Vagina (tissue), 2 donors: ENCODE data around the gene ABCA13. TPM values are rescaled to one million over a fixed set of nuclear protein-coding genes. Genes with fewer than 3 reads are reported as not detected.

Experiments used
- DNase-seq, 2 donors: peaks; one replicate each; pipeline ENCODE4 v3.0.0-alpha.2; 2017; ENCODE audit errors: extremely low spot score in 2 of 2
- H3K27ac ChIP-seq: fragments of 200-600 bp; sonication (generic); one replicate; pipeline ENCODE4 v1.5.1; 2019
- H3K27me3 ChIP-seq: fragments of 200-600 bp; sonication (generic); one replicate; pipeline ENCODE4 v1.5.1; 2019
- H3K36me3 ChIP-seq, 2 donors: fragments of 200-600 bp; sonication (generic); one replicate each; pipeline ENCODE4 v1.5.1; 2017 to 2019
- H3K4me1 ChIP-seq: fragments of 200-600 bp; sonication (generic); one replicate; pipeline ENCODE4 v1.5.1; 2019
- H3K4me3 ChIP-seq, 2 donors: fragments of 200-600 bp; sonication (generic); 1 replicate in 1 of 2; 2 replicates in 1 of 2; pipeline ENCODE4 v1.5.1; 2016 to 2019
- H3K9me3 ChIP-seq: fragments of 200-600 bp; sonication (generic); one replicate; pipeline ENCODE4 v1.5.1; 2019
- POLR2A ChIP-seq, 2 donors: fragments of 450-650 bp; IDR thresholded peaks; one replicate each; pipeline ENCODE4 v1.6.1; 2017; ENCODE audit warnings: antibody characterized with exemption in 2 of 2, mild to moderate bottlenecking in 2 of 2, moderate library complexity in 2 of 2
- POLR2AphosphoS5 ChIP-seq, 2 donors: sonication (generic); formaldehyde crosslinking; IDR thresholded peaks; one replicate each; pipeline ENCODE4 v1.9.0; 2017; ENCODE audit warnings: antibody characterized with exemption in 2 of 2, mild to moderate bottlenecking in 2 of 2, low read depth in 1 of 2; ENCODE audit not compliant: insufficient read depth in 1 of 2
- intact Hi-C: fragments of 100-400 bp; cut with DNase I; formaldehyde crosslinking; loops from one replicate; pipeline ENCODE4 v1.15.1; 2023
- total RNA-seq: library from RNA; depleted of rRNA; stranded (reverse); fragments of >200 nt; gene quantifications from one replicate; pipeline ENCODE4 v1.2.3, GENCODE V29; 2016
- TF ChIP-seq, protein P1 (sequence below), 3 experiments: fragments of 450-650 bp in 2 of 3; fragments of 200-600 bp in 1 of 3; sonication (generic) in 1 of 3; IDR thresholded peaks; one replicate each; pipeline ENCODE4 v1.5.1; 2017 to 2019; ENCODE audit warnings: antibody characterized with exemption in 3 of 3, mild to moderate bottlenecking in 2 of 3, moderate library complexity in 2 of 3

Gene ABCA13
- total RNA-seq, 1 donor from 2014 or later: under 0.01 TPM

GRCh38 chr7:48388911-48389310, 217.7 kb downstream of the ABCA13 start:
- no peak overlapping the region for H3K4me3 ChIP-seq
- no peaks in the 10 kb centered on the region for H3K27me3 ChIP-seq
- H3K27ac ChIP-seq: no peak overlapping the region
- H3K9me3 ChIP-seq: no peaks in the 10 kb centered on the region
- H3K4me1 ChIP-seq: peaks cover 10% of the 10 kb centered on the region
- no peak for TF ChIP-seq POLR2A (IDR thresholded peaks at IDR 0.05)
- no peak for TF ChIP-seq POLR2AphosphoS5 (IDR thresholded peaks at IDR 0.05; ENCODE audit: insufficient read depth in 1 of 2, low read depth in 1 of 2)
- TF ChIP-seq, protein P1, sequence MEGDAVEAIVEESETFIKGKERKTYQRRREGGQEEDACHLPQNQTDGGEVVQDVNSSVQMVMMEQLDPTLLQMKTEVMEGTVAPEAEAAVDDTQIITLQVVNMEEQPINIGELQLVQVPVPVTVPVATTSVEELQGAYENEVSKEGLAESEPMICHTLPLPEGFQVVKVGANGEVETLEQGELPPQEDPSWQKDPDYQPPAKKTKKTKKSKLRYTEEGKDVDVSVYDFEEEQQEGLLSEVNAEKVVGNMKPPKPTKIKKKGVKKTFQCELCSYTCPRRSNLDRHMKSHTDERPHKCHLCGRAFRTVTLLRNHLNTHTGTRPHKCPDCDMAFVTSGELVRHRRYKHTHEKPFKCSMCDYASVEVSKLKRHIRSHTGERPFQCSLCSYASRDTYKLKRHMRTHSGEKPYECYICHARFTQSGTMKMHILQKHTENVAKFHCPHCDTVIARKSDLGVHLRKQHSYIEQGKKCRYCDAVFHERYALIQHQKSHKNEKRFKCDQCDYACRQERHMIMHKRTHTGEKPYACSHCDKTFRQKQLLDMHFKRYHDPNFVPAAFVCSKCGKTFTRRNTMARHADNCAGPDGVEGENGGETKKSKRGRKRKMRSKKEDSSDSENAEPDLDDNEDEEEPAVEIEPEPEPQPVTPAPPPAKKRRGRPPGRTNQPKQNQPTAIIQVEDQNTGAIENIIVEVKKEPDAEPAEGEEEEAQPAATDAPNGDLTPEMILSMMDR (IDR thresholded peaks at IDR 0.05): no peak
- no peaks in the 10 kb centered on the region for H3K36me3 ChIP-seq
- no peak for DNase-seq
- intact Hi-C loops: no loop called here

GRCh38 chr7:48389977-48390376, 218.7 kb downstream of the ABCA13 start:
- intact Hi-C loops: no loop called here
- no peak for TF ChIP-seq POLR2A (IDR thresholded peaks at IDR 0.05)
- peak in 1 of 2 donors; percentile 42 for TF ChIP-seq POLR2AphosphoS5 (IDR thresholded peaks at IDR 0.05; ENCODE audit: insufficient read depth in 1 of 2, low read depth in 1 of 2)

DNA sequence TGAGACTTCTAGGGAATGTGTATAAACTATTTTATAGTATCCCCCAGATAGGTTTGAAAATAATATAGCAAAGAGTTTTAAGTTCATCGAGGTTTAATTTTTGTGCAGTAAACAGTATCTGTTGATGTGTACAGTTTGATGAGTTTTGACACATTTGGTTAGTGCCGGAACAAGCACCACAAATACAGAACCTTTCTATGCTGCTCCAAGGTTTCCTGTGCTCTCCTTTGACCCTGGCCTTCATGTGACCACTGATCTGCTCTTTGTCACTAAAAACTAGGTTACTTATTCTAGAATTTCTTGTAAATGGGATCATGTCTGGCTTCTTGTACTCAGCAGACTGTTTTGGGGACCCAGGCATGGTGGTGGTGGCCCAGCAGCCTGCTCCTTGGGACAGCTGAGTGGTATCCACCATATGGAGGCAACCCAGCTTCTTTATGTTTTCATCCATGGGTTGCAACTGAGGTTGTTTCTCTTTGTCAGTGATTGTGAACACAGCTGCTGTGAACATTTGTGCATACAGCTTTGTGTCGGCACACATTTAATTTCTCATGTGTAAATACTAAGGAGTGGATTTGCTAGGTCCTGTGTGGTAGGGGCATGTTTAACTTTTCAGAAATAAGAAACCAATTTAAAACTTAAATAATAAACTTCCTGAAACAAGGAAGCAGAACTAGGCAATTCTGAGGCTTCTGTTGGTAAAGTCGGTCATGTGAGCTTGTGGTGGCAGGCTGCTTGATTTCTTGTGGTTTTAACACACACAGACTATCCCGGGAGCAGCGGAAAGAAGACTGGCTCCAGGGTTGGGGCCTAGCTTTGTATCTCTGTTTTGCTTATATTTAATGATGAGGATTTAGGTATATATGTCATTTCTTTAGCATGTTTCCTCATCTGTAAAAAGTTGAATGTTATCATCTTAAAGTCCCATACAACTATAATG, 219.4 kb downstream of the ABCA13 start:
- intact Hi-C loops: no loop called here
- Histone ChIP-seq H3K36me3 (no peaks in the 10 kb centered on the region), H3K9me3 (no peaks in the 10 kb centered on the region), H3K4me3 (no peak overlapping the region), H3K4me1 (peaks cover 10% of the 10 kb centered on the region), H3K27me3 (no peaks in the 10 kb centered on the region), H3K27ac (no peak overlapping the region)
- no peak for DNase-seq
- no peak for TF ChIP-seq POLR2AphosphoS5 (IDR thresholded peaks at IDR 0.05; ENCODE audit: insufficient read depth in 1 of 2, low read depth in 1 of 2)
- TF ChIP-seq POLR2A (IDR thresholded peaks at IDR 0.05): no peak
- TF ChIP-seq, protein P1 (IDR thresholded peaks at IDR 0.05): no peak

More at GRCh38 chr7:48389977-48390376, 218.7 kb downstream of the ABCA13 start:
- Histone ChIP-seq H3K9me3 (no peaks in the 10 kb centered on the region), H3K4me3 (no peak overlapping the region), H3K27me3 (no peaks in the 10 kb centered on the region), H3K27ac (no peak overlapping the region), H3K36me3 (no peaks in the 10 kb centered on the region), H3K4me1 (peaks cover 10% of the 10 kb centered on the region)
- no peak for DNase-seq

- no peaks in the 10 kb centered on the region for H3K27me3 ChIP-seq
- no peaks in the 10 kb centered on the region for H3K36me3 ChIP-seq
- no peak for TF ChIP-seq POLR2AphosphoS5 (IDR thresholded peaks at IDR 0.05; ENCODE audit: insufficient read depth in 1 of 2, low read depth in 1 of 2)
- no peak for TF ChIP-seq POLR2A (IDR thresholded peaks at IDR 0.05)
- TF ChIP-seq, protein P1 (IDR thresholded peaks at IDR 0.05): no peak
- intact Hi-C loops: no loop called here
- no peaks in the 10 kb centered on the region for H3K9me3 ChIP-seq
- DNase-seq: no peak
- H3K27ac ChIP-seq: no peak overlapping the region
- H3K4me3 ChIP-seq: no peak overlapping the region
- no peaks in the 10 kb centered on the region for H3K4me1 ChIP-seq
Observed at GRCh38 chr7:48398191-48398590, 226.9 kb downstream of the ABCA13 start.

- Histone ChIP-seq H3K9me3 (no peaks in the 10 kb centered on the region), H3K27ac (no peak overlapping the region), H3K4me3 (no peak overlapping the region), H3K36me3 (no peaks in the 10 kb centered on the region), H3K27me3 (no peaks in the 10 kb centered on the region), H3K4me1 (no peaks in the 10 kb centered on the region)
- DNase-seq: no peak
- intact Hi-C loops: no loop called here
- TF ChIP-seq POLR2AphosphoS5 (IDR thresholded peaks at IDR 0.05; ENCODE audit: insufficient read depth in 1 of 2, low read depth in 1 of 2): no peak
- TF ChIP-seq, protein P1 (IDR thresholded peaks at IDR 0.05): no peak
- no peak for TF ChIP-seq POLR2A (IDR thresholded peaks at IDR 0.05)
Observed at GRCh38 chr7:48402721-48403120, 231.5 kb downstream of the ABCA13 start.
